ENCODE data around the gene NDUFB2.
A peak's percentile ranks its signal among the peaks of the same experiment; 100 is the strongest.
"Not testable (repeated sequence)": the region's sequence is repeated elsewhere in the genome, so short reads cannot be mapped to it uniquely, and the experiment has no call there.

NDUFB2 gene

GRCh38 chr7:140723574-140723973 lies 27.1 kb downstream of the NDUFB2 start:
- H3K9me3 Mint-ChIP-seq, result no peaks in the 10 kb centered on the region
- no peak overlapping the region for H3K4me3 Mint-ChIP-seq
- DNase-seq, result no peak
- peak overlapping the region; percentile 76 for H3K27ac Mint-ChIP-seq
- no peaks in the 10 kb centered on the region for H3K27me3 Mint-ChIP-seq
- peaks cover 12% of the 10 kb centered on the region for H3K36me3 Mint-ChIP-seq (ENCODE audit: low read depth)
- H3K4me1 Mint-ChIP-seq (ENCODE audit: low read depth), result peaks cover 34% of the 10 kb centered on the region

- no peak for DNase-seq
- peak overlapping the region; percentile 26 for H3K27ac Mint-ChIP-seq
Measured at GRCh38 chr7:140724706-140725105, 28.2 kb downstream of the NDUFB2 start.

GRCh38 chr7:140726281-140726680 lies 29.8 kb downstream of the NDUFB2 start:
- Mint-ChIP-seq H3K27me3 (no peaks in the 10 kb centered on the region), H3K36me3 (ENCODE audit: low read depth) (peaks cover 25% of the 10 kb centered on the region), H3K27ac (peak overlapping the region; percentile 8), H3K4me3 (no peak overlapping the region), H3K4me1 (ENCODE audit: low read depth) (peaks cover 32% of the 10 kb centered on the region), H3K9me3 (no peaks in the 10 kb centered on the region)
- DNase-seq, result no peak

More at GRCh38 chr7:140724706-140725105, 28.2 kb downstream of the NDUFB2 start:
- peaks cover 16% of the 10 kb centered on the region for H3K36me3 Mint-ChIP-seq (ENCODE audit: low read depth)
- H3K27me3 Mint-ChIP-seq, result no peaks in the 10 kb centered on the region
- H3K9me3 Mint-ChIP-seq, result no peaks in the 10 kb centered on the region
- H3K4me1 Mint-ChIP-seq (ENCODE audit: low read depth), result peaks cover 32% of the 10 kb centered on the region
- H3K4me3 Mint-ChIP-seq, result no peak overlapping the region

- no peaks in the 10 kb centered on the region for H3K4me1 Mint-ChIP-seq (ENCODE audit: low read depth)
- H3K27me3 Mint-ChIP-seq, result no peaks in the 10 kb centered on the region
- DNase-seq, result no peak
- no peaks in the 10 kb centered on the region for H3K9me3 Mint-ChIP-seq
- no peak overlapping the region for H3K4me3 Mint-ChIP-seq
- H3K27ac Mint-ChIP-seq, result no peak overlapping the region
- H3K36me3 Mint-ChIP-seq (ENCODE audit: low read depth), result peaks cover 41% of the 10 kb centered on the region
Measured at GRCh38 chr7:140732416-140732815, 35.9 kb downstream of the NDUFB2 start.

GRCh38 chr7:140734096-140734495 lies 37.6 kb downstream of the NDUFB2 start:
- Mint-ChIP-seq H3K9me3 (no peaks in the 10 kb centered on the region), H3K27ac (no peak overlapping the region), H3K4me3 (no peak overlapping the region), H3K36me3 (ENCODE audit: low read depth) (peaks cover 47% of the 10 kb centered on the region), H3K4me1 (ENCODE audit: low read depth) (no peaks in the 10 kb centered on the region), H3K27me3 (no peaks in the 10 kb centered on the region)
- no peak for DNase-seq

- no peak overlapping the region for H3K27ac Mint-ChIP-seq
- no peaks in the 10 kb centered on the region for H3K27me3 Mint-ChIP-seq
- no peaks in the 10 kb centered on the region for H3K4me1 Mint-ChIP-seq (ENCODE audit: low read depth)
Measured at GRCh38 chr7:140734729-140735128, 38.2 kb downstream of the NDUFB2 start.

GRCh38 chr7:140738280-140738679 lies 41.8 kb downstream of the NDUFB2 start:
- no peaks in the 10 kb centered on the region for H3K4me1 Mint-ChIP-seq (ENCODE audit: low read depth)
- no peak overlapping the region for H3K4me3 Mint-ChIP-seq
- H3K27me3 Mint-ChIP-seq, result no peaks in the 10 kb centered on the region
- H3K9me3 Mint-ChIP-seq, result no peaks in the 10 kb centered on the region
- peaks cover 45% of the 10 kb centered on the region for H3K36me3 Mint-ChIP-seq (ENCODE audit: low read depth)
- H3K27ac Mint-ChIP-seq, result no peak overlapping the region
- no peak for DNase-seq

More at GRCh38 chr7:140734729-140735128, 38.2 kb downstream of the NDUFB2 start:
- Mint-ChIP-seq H3K4me3 (no peak overlapping the region), H3K36me3 (ENCODE audit: low read depth) (peaks cover 49% of the 10 kb centered on the region), H3K9me3 (no peaks in the 10 kb centered on the region)
- DNase-seq, result no peak

- not testable (repeated sequence) for H3K9me3 Mint-ChIP-seq; DNase-seq; H3K27ac Mint-ChIP-seq; H3K4me3 Mint-ChIP-seq; H3K27me3 Mint-ChIP-seq; H3K4me1 Mint-ChIP-seq (ENCODE audit: low read depth)
- H3K36me3 Mint-ChIP-seq (ENCODE audit: low read depth), result peaks cover 58% of the 10 kb centered on the region
Measured at GRCh38 chr7:140743255-140743654, 46.7 kb downstream of the NDUFB2 start.

GRCh38 chr7:140744005-140744404 lies 47.5 kb downstream of the NDUFB2 start:
- DNase-seq, result no peak
- Mint-ChIP-seq H3K27ac (no peak overlapping the region), H3K4me1 (ENCODE audit: low read depth) (no peaks in the 10 kb centered on the region), H3K27me3 (no peaks in the 10 kb centered on the region), H3K4me3 (no peak overlapping the region), H3K36me3 (ENCODE audit: low read depth) (peaks cover 60% of the 10 kb centered on the region), H3K9me3 (peaks cover 2% of the 10 kb centered on the region)

- no peaks in the 10 kb centered on the region for H3K27me3 Mint-ChIP-seq
- H3K36me3 Mint-ChIP-seq (ENCODE audit: low read depth), result peaks cover 62% of the 10 kb centered on the region
- DNase-seq, result no peak
Measured at GRCh38 chr7:140745266-140746058, 49.0 kb downstream of the NDUFB2 start.

GRCh38 chr7:140746751-140747150 lies 50.2 kb downstream of the NDUFB2 start:
- no peaks in the 10 kb centered on the region for H3K27me3 Mint-ChIP-seq
- no peaks in the 10 kb centered on the region for H3K4me1 Mint-ChIP-seq (ENCODE audit: low read depth)
- no peak overlapping the region for H3K4me3 Mint-ChIP-seq
- DNase-seq, result no peak
- H3K27ac Mint-ChIP-seq, result peak overlapping the region; percentile 9
- H3K36me3 Mint-ChIP-seq (ENCODE audit: low read depth), result peaks cover 60% of the 10 kb centered on the region
- peaks cover 2% of the 10 kb centered on the region for H3K9me3 Mint-ChIP-seq

More at GRCh38 chr7:140745266-140746058, 49.0 kb downstream of the NDUFB2 start:
- peaks cover 2% of the 10 kb centered on the region for H3K9me3 Mint-ChIP-seq
- H3K4me1 Mint-ChIP-seq (ENCODE audit: low read depth), result no peaks in the 10 kb centered on the region
- no peak overlapping the region for H3K27ac Mint-ChIP-seq
- H3K4me3 Mint-ChIP-seq, result no peak overlapping the region

GRCh38 chr7:140752533-140752932 lies 56.0 kb downstream of the NDUFB2 start:
- Mint-ChIP-seq H3K27ac (no peak overlapping the region), H3K4me1 (ENCODE audit: low read depth) (no peaks in the 10 kb centered on the region), H3K27me3 (no peaks in the 10 kb centered on the region), H3K4me3 (no peak overlapping the region), H3K9me3 (no peaks in the 10 kb centered on the region), H3K36me3 (ENCODE audit: low read depth) (peaks cover 47% of the 10 kb centered on the region)
- no peak for DNase-seq

GRCh38 chr7:140754506-140754905 lies 58.0 kb downstream of the NDUFB2 start:
- H3K4me1 Mint-ChIP-seq (ENCODE audit: low read depth), result no peaks in the 10 kb centered on the region
- H3K27ac Mint-ChIP-seq, result no peak overlapping the region
- H3K9me3 Mint-ChIP-seq, result no peaks in the 10 kb centered on the region
- no peak overlapping the region for H3K4me3 Mint-ChIP-seq
- H3K27me3 Mint-ChIP-seq, result no peaks in the 10 kb centered on the region
- no peak for DNase-seq
- H3K36me3 Mint-ChIP-seq (ENCODE audit: low read depth), result peaks cover 38% of the 10 kb centered on the region
